ENCODE data around the gene ITGB4.
"Not testable (repeated sequence)": the region's sequence is repeated elsewhere in the genome, so short reads cannot be mapped to it uniquely, and the experiment has no call there.

Gene ITGB4

GRCh38 chr17:75773808-75774470 lies 52.7 kb downstream of the ITGB4 start:
- DNase-seq: no peak

GRCh38 chr17:75774471-75774990 lies 53.3 kb downstream of the ITGB4 start:
- DNase-seq: no peak

GRCh38 chr17:75774991-75775668 lies 53.9 kb downstream of the ITGB4 start:
- no peak for DNase-seq

- no peak for DNase-seq
Observed at GRCh38 chr17:75776386-75777295, 55.4 kb downstream of the ITGB4 start.

GRCh38 chr17:75777296-75777922 lies 56.1 kb downstream of the ITGB4 start:
- no peak for DNase-seq

GRCh38 chr17:75778066-75778860 lies 57.0 kb downstream of the ITGB4 start:
- not testable (repeated sequence) for DNase-seq

- peak; percentile 77 for DNase-seq
Observed at GRCh38 chr17:75778861-75779249, 57.6 kb downstream of the ITGB4 start.

GRCh38 chr17:75779250-75779986 lies 58.2 kb downstream of the ITGB4 start:
- peak; percentile 100 for DNase-seq

GRCh38 chr17:75779987-75780889 lies 59.0 kb downstream of the ITGB4 start:
- no peak for DNase-seq

GRCh38 chr17:75783069-75783783 lies 62.0 kb downstream of the ITGB4 start:
- DNase-seq: no peak

- no peak for DNase-seq
Observed at GRCh38 chr17:75783803-75784472, 62.7 kb downstream of the ITGB4 start.

- DNase-seq: peak; percentile 100
Observed at GRCh38 chr17:75784473-75785015, 63.3 kb downstream of the ITGB4 start, which contains the start of gene UNK. Gene UNK, plus strand, starts transcription at chr17:75784806. Its CDS starts 75 bp downstream, at chr17:75784881.

- peak; percentile 93 for DNase-seq
Observed at GRCh38 chr17:75785016-75785890, 64.0 kb downstream of the ITGB4 start.

GRCh38 chr17:75791254-75791653 lies 70.0 kb downstream of the ITGB4 start:
- no peak for DNase-seq

GRCh38 chr17:75793460-75793859 lies 72.2 kb downstream of the ITGB4 start:
- no peak for DNase-seq

- no peak for DNase-seq
Observed at GRCh38 chr17:75795820-75796607, 74.8 kb downstream of the ITGB4 start.

GRCh38 chr17:75799402-75799801 lies 78.1 kb downstream of the ITGB4 start:
- no peak for DNase-seq

All from NCI-H1436 (cell line).